Neuronal stem cell (in vitro differentiated cells): Measurements from ENCODE around the gene SULF2.

Source experiments
- DNase-seq: peaks from one replicate; pipeline ENCODE4 v3.0.0-alpha.2; 2013; ENCODE audit warnings: low spot score
- H2AFZ ChIP-seq: one replicate; pipeline ENCODE4 v1.6.1; 2013; ENCODE audit warnings: mild to moderate bottlenecking, low read length, inconsistent platforms
- H2AK5ac ChIP-seq: 2 replicates; pipeline ENCODE4 v1.6.1; 2013; ENCODE audit warnings: low read depth, mild to moderate bottlenecking, inconsistent platforms, low read length, moderate library complexity, mixed read lengths
- H2BK120ac ChIP-seq: 2 replicates; pipeline ENCODE4 v1.6.1; 2013; ENCODE audit warnings: low read depth, mild to moderate bottlenecking, inconsistent platforms, low read length, moderate library complexity, mixed read lengths
- H2BK12ac ChIP-seq: one replicate; pipeline ENCODE4 v1.6.1; 2013; ENCODE audit warnings: low read length, inconsistent platforms
- H2BK15ac ChIP-seq: 2 replicates; pipeline ENCODE4 v1.6.1; 2013; ENCODE audit warnings: mild to moderate bottlenecking, low read length, inconsistent platforms, mixed read lengths
- H2BK5ac ChIP-seq: one replicate; pipeline ENCODE4 v1.6.1; 2013; ENCODE audit warnings: inconsistent platforms, mild to moderate bottlenecking, low read length, moderate library complexity
- H3K14ac ChIP-seq: one replicate; pipeline ENCODE4 v1.6.1; 2013; ENCODE audit warnings: low read length, inconsistent platforms
- H3K18ac ChIP-seq: 2 replicates; pipeline ENCODE4 v1.6.1; 2013; ENCODE audit warnings: low read length, inconsistent platforms
- H3K23ac ChIP-seq: 2 replicates; pipeline ENCODE4 v1.6.1; 2013; ENCODE audit warnings: low read depth, mild to moderate bottlenecking, mixed read lengths, low read length, inconsistent platforms; ENCODE audit not compliant: poor library complexity
- H3K27ac ChIP-seq: replicated peaks from 3 replicates; pipeline ENCODE4 v1.5.1; 2013; ENCODE audit warnings: low read length, inconsistent platforms
- H3K27me3 ChIP-seq, 3 experiments: 2 replicates each; pipeline ENCODE4 v1.6.1; 2013; ENCODE audit warnings: low read length in 3 of 3, mild to moderate bottlenecking in 2 of 3, inconsistent platforms in 1 of 3, low read depth in 1 of 3, mixed read lengths in 1 of 3, moderate library complexity in 1 of 3; ENCODE audit not compliant: control insufficient read depth in 3 of 3, insufficient read depth in 3 of 3
- H3K36me3 ChIP-seq, 2 donors: replicated peaks in 1 of 2; 2 replicates each; pipeline ENCODE4 v1.6.1; 2013; ENCODE audit warnings: low read length in 2 of 2; ENCODE audit not compliant: control insufficient read depth in 2 of 2, insufficient read depth in 2 of 2
- H3K4ac ChIP-seq: 2 replicates; pipeline ENCODE4 v1.6.1; 2013; ENCODE audit warnings: inconsistent platforms, mild to moderate bottlenecking, low read length, moderate library complexity
- H3K4me1 ChIP-seq, 2 donors: 1 replicate in 1 of 2; 2 replicates in 1 of 2; pipeline ENCODE4 v1.6.1; 2013; ENCODE audit warnings: low read length in 2 of 2, low read depth in 1 of 2; ENCODE audit not compliant: control insufficient read depth in 2 of 2, insufficient read depth in 1 of 2
- H3K4me2 ChIP-seq: one replicate; pipeline ENCODE4 v1.6.1; 2013; ENCODE audit warnings: mild to moderate bottlenecking, low read length, inconsistent platforms; ENCODE audit not compliant: insufficient read depth, poor library complexity, severe bottlenecking
- H3K4me3 ChIP-seq, 2 donors: 2 replicates each; pipeline ENCODE4 v1.5.1; 2013; ENCODE audit warnings: low read length in 2 of 2, mild to moderate bottlenecking in 2 of 2, inconsistent platforms in 1 of 2, moderate library complexity in 1 of 2
- H3K79me1 ChIP-seq: one replicate; pipeline ENCODE4 v1.6.1; 2013; ENCODE audit warnings: low read depth, mild to moderate bottlenecking, inconsistent platforms, low read length, moderate library complexity
- H3K9ac ChIP-seq: one replicate; pipeline ENCODE4 v1.6.1; 2013; ENCODE audit warnings: mild to moderate bottlenecking, low read depth, low read length, inconsistent platforms; ENCODE audit not compliant: poor library complexity
- H3K9me3 ChIP-seq, 2 donors: replicated peaks in 1 of 2; 2 replicates each; pipeline versions ENCODE3 to v1.6.1; 2013; ENCODE audit warnings: low read length in 2 of 2, mild to moderate bottlenecking in 2 of 2, inconsistent platforms in 1 of 2, low read depth in 1 of 2, mixed read lengths in 1 of 2, moderate library complexity in 1 of 2; ENCODE audit not compliant: control insufficient read depth in 2 of 2, insufficient read depth in 1 of 2
- H4K8ac ChIP-seq: one replicate; pipeline ENCODE4 v1.6.1; 2013; ENCODE audit warnings: low read depth, mild to moderate bottlenecking, inconsistent platforms, low read length, moderate library complexity
- H4K91ac ChIP-seq: one replicate; pipeline ENCODE4 v1.6.1; 2013; ENCODE audit warnings: low read length, low read depth, mild to moderate bottlenecking, inconsistent platforms; ENCODE audit not compliant: poor library complexity
- WGBS, 2 donors: extraction: QIAGEN DNeasy Blood & Tissue Kit; methylation state at CpG; one replicate each; pipeline ENCODE4 v1.1.7; 2013; ENCODE audit warnings: missing lambda C conversion rate in 2 of 2, mixed read lengths in 1 of 2; ENCODE audit not compliant: insufficient read length in 2 of 2, insufficient replicate concordance in 1 of 2; ENCODE audit errors: extremely low coverage in 2 of 2; 5-methylcytosine and 5-hydroxymethylcytosine counted together

Gene SULF2

DNA sequence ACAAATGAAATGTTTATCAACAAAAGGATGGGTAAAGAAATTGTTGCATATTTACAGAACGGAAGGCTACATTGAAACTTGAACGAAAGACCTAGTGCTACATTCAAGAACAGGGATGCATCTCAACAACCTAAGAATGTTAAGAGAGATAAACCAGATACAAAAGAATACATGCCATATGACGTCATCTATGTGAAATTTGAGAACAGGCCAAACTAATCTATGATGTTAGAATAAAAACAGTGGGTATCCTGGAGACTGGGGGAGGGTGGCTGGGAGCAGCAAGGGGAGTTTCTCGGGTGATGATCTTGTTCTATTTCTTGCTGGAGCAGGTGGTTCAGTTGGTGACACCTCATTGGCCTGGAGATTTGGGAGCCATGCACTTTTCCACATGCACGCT, 81.5 kb downstream of the SULF2 start:
- no peak overlapping the region for H2AFZ ChIP-seq
- no peak for DNase-seq
- H3K27ac ChIP-seq: no peak overlapping the region

DNA sequence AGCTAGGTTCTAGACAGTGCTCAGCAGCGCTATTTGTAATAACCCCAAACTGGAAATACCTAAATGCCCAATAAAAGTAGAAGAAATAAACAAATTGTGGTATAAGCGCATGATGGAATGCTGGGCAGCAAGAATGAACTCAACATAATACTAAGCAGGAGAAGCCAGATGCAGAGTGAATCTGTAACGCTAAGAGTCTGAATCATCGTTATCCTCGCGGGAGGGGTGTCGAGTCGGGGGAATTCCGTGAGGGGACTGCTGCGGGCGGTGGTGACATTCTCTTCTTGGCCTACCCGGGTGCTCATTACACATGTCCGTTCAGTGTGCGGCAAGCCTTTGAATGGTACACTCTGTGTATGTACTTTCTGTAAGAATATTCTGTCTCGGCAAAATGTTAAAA, 83.7 kb downstream of the SULF2 start:
- Histone ChIP-seq H3K14ac (no peak overlapping the region), H3K18ac (no peak overlapping the region), H3K79me1 (no peaks in the 10 kb centered on the region), H2AFZ (no peak overlapping the region), H3K4me1 (peaks cover 0 to 2% of the 10 kb centered on the region in 2 donors), H4K8ac (no peak overlapping the region), H2BK12ac (no peak overlapping the region), H3K36me3 (peaks cover 0 to 9% of the 10 kb centered on the region in 2 donors), H3K4me2 (no peak overlapping the region), H3K4ac (no peak overlapping the region), H2BK120ac (no peak overlapping the region), H3K23ac (no peak overlapping the region), H3K27ac (no peak overlapping the region), H4K91ac (no peak overlapping the region), H2AK5ac (no peak overlapping the region), H3K9me3 (no peaks in the 10 kb centered on the region), H3K27me3 (no peaks in the 10 kb centered on the region), H3K4me3 (no peak overlapping the region), H3K9ac (no peak overlapping the region), H2BK5ac (no peak overlapping the region), H2BK15ac (no peak overlapping the region)
- DNase-seq: no peak
- WGBS, 2 donors: no CpG with 5 or more reads among the region's 15 CpGs

More for the DNA sequence above, 81.5 kb downstream of the SULF2 start:
- no peak overlapping the region for H2BK120ac ChIP-seq
- H2BK12ac ChIP-seq: no peak overlapping the region
- H3K14ac ChIP-seq: no peak overlapping the region
- H3K79me1 ChIP-seq: no peaks in the 10 kb centered on the region
- no peaks in the 10 kb centered on the region for H3K27me3 ChIP-seq
- peaks cover 0 to 9% of the 10 kb centered on the region in 2 donors for H3K36me3 ChIP-seq
- no peak overlapping the region for H2BK15ac ChIP-seq
- WGBS, 2 donors: no CpG with 5 or more reads among the region's 5 CpGs
- H4K91ac ChIP-seq: no peak overlapping the region
- no peak overlapping the region for H2AK5ac ChIP-seq
- no peak overlapping the region for H2BK5ac ChIP-seq
- no peak overlapping the region for H3K4me2 ChIP-seq
- no peak overlapping the region for H3K9ac ChIP-seq
- no peak overlapping the region for H3K4me3 ChIP-seq
- no peak overlapping the region for H3K23ac ChIP-seq
- no peak overlapping the region for H3K4ac ChIP-seq
- no peaks in the 10 kb centered on the region for H3K9me3 ChIP-seq
- H4K8ac ChIP-seq: no peak overlapping the region
- peaks cover 2 to 19% of the 10 kb centered on the region in 2 donors for H3K4me1 ChIP-seq
- no peak overlapping the region for H3K18ac ChIP-seq

DNA sequence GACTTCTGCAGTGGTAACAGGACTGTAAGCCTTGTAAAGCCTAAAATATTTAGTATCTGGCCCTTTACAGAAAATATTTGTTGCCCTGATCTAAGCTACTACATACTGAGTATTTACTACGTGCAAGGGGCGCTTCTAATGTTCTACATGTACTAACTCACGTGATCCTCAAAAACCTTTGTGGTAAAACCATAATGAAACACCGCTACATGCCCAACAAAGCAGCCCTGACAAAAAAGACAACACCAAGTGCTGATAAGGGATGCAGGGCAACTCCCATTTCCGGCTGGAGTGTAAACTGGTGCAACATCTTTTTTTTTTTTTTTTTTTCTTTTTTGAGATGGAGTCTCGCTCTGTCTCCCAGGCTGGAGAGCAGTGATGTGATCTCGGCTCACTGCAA, 85.0 kb downstream of the SULF2 start:
- H3K27me3 ChIP-seq: no peaks in the 10 kb centered on the region
- H3K23ac ChIP-seq: no peak overlapping the region
- WGBS, 2 donors: no CpG with 5 or more reads among the region's 7 CpGs
- H2BK12ac ChIP-seq: no peak overlapping the region
- H3K9ac ChIP-seq: no peak overlapping the region
- H3K9me3 ChIP-seq: no peaks in the 10 kb centered on the region
- H2AK5ac ChIP-seq: no peak overlapping the region
- H3K4me3 ChIP-seq: no peak overlapping the region
- H2BK15ac ChIP-seq: no peak overlapping the region
- no peak overlapping the region for H3K14ac ChIP-seq
- H2BK5ac ChIP-seq: no peak overlapping the region
- no peak for DNase-seq
- no peak overlapping the region for H3K18ac ChIP-seq
- H3K4me2 ChIP-seq: no peak overlapping the region
- no peaks in the 10 kb centered on the region for H3K4me1 ChIP-seq
- H3K4ac ChIP-seq: no peak overlapping the region
- H3K79me1 ChIP-seq: no peaks in the 10 kb centered on the region
- no peak overlapping the region for H3K27ac ChIP-seq
- no peak overlapping the region for H2AFZ ChIP-seq
- peaks cover 0 to 9% of the 10 kb centered on the region in 2 donors for H3K36me3 ChIP-seq
- H4K8ac ChIP-seq: no peak overlapping the region
- H2BK120ac ChIP-seq: no peak overlapping the region
- H4K91ac ChIP-seq: no peak overlapping the region

DNA sequence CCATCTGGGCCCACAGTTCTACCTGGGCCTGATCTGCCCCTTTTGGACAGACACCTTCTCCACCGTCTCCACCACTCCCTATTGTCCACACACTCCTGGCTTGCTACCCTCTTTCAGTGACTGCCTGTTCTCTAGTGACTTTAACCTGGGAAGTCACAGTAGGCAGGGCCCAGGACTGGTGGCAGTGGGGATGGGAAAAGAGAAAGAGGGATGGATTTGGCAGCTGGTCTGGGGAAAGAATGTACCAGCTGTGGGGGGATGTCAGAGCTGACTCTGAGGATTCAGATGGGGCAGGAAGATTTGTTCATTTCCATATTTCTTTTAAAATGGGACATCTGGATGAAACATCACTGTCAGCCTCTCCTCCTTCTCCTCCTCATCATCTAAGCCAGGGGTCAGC, 85.5 kb downstream of the SULF2 start:
- no peak overlapping the region for H2BK15ac ChIP-seq
- no peak overlapping the region for H4K91ac ChIP-seq
- no CpG with 5 or more reads among the region's 1 CpG for WGBS, 2 donors
- H3K14ac ChIP-seq: no peak overlapping the region
- DNase-seq: no peak
- H3K4me1 ChIP-seq: no peaks in the 10 kb centered on the region
- H4K8ac ChIP-seq: no peak overlapping the region
- H3K4me2 ChIP-seq: no peak overlapping the region
- no peak overlapping the region for H3K9ac ChIP-seq
- no peak overlapping the region for H2AK5ac ChIP-seq
- no peak overlapping the region for H3K23ac ChIP-seq
- peaks cover 0 to 9% of the 10 kb centered on the region in 2 donors for H3K36me3 ChIP-seq
- no peak overlapping the region for H3K18ac ChIP-seq
- no peaks in the 10 kb centered on the region for H3K27me3 ChIP-seq
- no peak overlapping the region for H2BK5ac ChIP-seq
- no peak overlapping the region for H2BK120ac ChIP-seq
- no peak overlapping the region for H3K4ac ChIP-seq
- no peaks in the 10 kb centered on the region for H3K9me3 ChIP-seq
- H2BK12ac ChIP-seq: no peak overlapping the region
- H3K4me3 ChIP-seq: no peak overlapping the region
- H3K79me1 ChIP-seq: no peaks in the 10 kb centered on the region
- H3K27ac ChIP-seq: no peak overlapping the region
- H2AFZ ChIP-seq: no peak overlapping the region
